ELR (cell line): ENCODE measurements around the gene LRRN1.
"Not testable (repeated sequence)": the region's sequence is repeated elsewhere in the genome, so short reads cannot be mapped to it uniquely, and the experiment has no call there.

Source experiments
- DNase-seq: peaks from one replicate; pipeline ENCODE4 v3.0.0-alpha.2; 2015; ENCODE audit warnings: low read depth

Gene LRRN1

DNA sequence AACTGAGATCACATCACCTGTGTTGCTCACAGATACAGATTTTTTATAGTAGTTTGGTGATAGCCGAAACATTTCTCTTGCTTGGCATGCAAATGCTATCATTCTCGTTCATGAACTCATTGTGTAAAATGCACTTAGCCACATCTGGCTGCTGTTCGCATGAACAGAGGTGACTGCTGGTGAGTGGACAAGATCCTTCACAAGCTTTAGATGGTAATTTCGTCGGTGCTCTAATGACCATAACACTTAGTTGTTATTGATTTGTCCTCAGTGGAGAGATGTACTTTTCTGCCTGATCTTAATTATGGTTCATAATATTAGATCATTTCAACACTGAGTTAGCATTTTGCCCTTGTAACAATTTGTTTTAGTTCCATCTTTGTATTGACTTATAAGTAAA, 13.8 kb downstream of the LRRN1 start:
- no peak for DNase-seq

- no peak for DNase-seq
Observed at GRCh38 chr3:3815206-3815605, 16.0 kb downstream of the LRRN1 start.

DNA sequence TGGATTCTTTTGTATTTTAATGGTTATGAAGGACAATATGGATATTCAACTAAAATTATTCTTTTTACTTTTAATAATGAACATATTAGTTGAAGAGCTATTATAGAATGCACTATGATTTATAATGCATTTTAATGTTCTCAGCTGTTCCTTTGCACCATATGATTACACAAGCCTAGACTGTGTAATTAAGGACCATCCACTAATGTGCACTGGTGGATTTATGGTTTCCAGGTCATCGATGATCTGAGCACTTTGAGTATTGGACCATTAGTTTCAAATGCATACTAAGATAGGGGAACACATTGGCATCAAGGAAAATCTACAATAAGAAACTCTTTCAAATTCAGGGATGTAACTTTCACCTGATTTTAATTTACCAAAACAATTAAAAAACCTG, 16.8 kb downstream of the LRRN1 start:
- DNase-seq: no peak

GRCh38 chr3:3817865-3818264, 18.6 kb downstream of the LRRN1 start:
- DNase-seq: no peak

GRCh38 chr3:3821777-3822176, 22.5 kb downstream of the LRRN1 start:
- no peak for DNase-seq

DNA sequence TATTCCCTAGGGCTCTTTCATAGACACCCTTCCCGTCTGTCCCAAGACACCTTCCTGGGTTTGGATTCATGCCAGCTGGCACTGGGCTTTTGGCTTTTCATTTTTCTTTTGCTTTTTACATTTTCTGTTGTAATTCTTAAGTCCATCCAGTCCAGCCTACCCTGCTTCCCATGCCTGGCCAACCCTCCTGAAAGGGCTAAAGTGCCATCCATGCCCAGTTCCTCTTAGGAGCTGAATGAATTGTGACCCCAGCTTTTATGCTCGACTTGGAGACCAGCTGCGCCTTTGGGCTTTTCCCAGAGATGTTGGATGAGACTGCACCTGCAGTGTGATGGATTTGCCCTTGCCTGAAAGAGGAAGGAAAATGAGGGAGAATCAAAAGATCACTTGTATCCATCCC, 25.8 kb downstream of the LRRN1 start:
- DNase-seq: no peak

GRCh38 chr3:3826521-3826920, 27.3 kb downstream of the LRRN1 start:
- DNase-seq: no peak

DNA sequence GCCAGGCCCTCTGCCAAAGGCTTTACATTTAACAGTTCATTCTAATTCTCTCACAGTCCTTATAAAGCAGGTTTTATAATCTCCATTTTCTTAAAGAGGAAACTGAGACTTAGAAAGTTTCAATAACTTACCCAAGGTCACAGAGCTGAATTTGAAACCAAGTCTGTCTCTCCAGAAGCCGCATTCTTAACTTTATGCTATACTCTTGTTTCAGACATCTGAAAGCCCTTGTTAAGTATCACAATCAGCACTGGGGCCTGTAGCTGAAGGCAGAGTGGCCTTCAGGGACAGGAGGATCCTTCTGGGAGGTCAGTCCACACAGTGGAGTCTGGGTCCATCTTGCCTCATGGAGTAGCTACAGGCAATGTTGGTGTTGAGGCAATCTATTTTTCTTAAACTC, 27.9 kb downstream of the LRRN1 start:
- DNase-seq: no peak

DNA sequence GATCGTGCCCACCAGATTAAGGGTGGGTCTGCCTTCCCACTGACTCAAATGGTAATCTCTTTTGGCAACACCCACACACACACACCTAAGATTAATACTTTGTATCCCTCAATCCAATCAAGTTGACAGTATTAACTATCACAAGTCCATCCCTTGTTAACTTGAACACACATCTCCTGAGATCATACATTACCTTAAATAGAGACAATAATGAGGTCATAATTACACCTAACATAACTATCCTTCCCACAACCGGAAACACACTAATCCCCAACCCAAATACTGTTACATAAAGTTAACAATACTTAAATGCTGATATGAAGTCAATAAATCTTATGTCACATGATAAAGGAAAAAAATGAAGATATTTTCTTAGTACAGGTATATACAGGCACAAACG, 29.2 kb downstream of the LRRN1 start:
- DNase-seq: not testable (repeated sequence)

DNA sequence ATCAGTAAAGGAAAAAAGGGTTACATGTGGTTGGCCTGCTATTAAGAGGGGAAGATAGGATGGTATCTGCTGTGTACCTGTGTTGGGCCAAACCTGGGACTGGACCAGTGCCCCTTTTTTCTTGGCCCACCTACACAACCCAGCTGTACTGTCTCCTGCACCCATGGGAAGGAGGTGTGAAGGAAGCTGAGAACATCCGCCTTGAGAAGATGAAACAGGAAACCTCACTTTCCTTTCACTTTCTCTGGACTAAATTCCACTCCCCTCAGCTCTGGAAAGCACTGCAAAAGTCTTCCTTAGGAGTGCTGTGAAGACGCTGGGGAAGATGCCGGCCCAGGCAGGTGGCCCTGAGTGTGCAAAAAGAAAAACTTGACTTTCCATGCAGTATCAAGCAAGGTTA, 37.6 kb downstream of the LRRN1 start:
- no peak for DNase-seq

DNA sequence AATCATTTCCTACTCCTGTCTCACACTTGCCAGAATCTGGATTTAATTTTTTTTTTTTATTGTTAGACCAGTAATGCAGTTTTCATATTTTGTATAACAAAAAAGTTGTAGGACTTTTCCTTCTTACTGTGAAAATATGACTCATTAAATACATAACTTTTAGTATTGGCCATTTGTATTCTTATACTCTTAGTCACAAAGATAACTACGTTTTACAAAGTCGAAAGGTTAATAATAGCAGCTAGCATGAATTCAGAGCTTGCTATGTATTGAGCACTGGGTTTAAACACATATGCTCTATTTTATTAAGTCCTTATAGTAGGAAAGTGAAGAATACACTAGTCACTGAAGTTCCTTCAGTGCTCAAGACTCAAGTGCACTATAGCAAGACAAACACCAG, 43.1 kb downstream of the LRRN1 start:
- DNase-seq: no peak

- no peak for DNase-seq
Observed at GRCh38 chr3:3847994-3848922, 49.0 kb downstream of the LRRN1 start.

- no peak for DNase-seq
Observed at GRCh38 chr3:3848923-3849275, 49.7 kb downstream of the LRRN1 start.

DNA sequence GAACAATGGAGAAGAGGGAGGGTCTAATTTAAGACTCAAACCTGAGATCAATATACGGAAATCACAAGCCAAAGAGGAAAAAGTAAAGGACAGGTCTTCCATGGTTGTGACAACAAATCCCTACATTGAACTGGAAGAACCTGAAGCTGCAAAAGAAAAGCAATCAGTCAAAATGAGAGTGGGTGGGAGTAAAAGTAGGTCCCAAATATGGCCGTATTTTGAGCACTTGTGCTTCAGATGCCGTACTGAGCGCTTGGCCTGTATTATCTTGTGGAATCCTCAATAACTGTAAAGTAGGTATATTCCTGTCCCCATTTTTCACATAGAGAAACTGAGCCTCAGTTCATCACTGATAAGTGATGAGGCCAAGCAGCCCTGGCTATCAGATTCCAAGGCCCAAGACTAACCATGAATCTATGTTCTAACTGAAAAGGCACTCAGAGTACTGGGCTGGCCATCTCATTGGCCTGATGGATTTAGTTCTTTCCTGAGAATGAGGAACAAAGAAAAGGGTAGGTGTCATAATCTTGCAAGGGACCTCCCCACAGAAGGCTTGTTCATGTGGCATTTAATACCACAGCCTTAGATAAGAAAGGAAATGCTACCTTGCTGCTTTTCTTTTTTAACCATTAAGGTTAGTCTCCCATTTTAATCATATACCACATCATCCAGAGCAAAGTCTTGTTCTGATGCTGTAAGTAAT, 52.5 kb downstream of the LRRN1 start:
- no peak for DNase-seq

- DNase-seq: no peak
Observed at GRCh38 chr3:3853544-3853943, 54.3 kb downstream of the LRRN1 start.

DNA sequence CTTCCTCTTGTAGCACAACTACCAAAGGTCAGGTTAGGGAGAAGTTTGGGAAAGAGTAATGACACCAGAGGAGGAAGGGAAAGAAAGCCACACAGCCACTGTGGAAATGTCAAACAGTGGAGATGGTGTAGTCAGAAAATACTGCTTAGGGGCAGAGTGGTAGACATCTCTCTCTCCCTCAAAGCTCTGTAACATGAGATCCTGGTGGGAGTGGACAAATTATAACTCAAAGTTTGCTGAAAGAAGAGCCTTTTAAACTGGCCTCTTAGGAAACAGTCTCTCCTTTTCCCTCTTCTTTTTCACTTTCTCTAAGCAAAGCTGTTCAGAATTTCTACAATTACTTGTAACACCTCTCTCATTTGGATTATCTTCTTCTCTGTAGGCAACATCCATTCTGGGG, 55.8 kb downstream of the LRRN1 start:
- DNase-seq: no peak

DNA sequence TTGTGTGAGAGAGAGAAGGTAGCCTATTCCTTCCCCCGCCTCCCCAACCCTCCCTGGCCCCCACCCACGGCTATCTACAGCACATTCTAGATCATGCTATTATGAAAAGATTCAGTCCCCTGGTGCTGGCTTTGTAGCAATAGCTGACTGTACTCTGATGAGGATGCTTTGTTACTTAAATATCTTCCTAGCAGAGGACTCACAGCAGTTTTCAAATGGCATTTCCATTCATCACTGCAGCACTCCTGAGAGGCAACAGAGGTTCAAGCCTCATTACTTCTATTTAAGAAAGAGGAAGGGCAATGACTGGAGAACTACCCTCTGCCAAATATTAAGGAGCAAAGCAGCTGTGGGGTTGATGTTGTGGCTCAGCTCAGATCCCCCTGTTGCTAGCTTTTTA, 61.0 kb downstream of the LRRN1 start:
- DNase-seq: no peak

DNA sequence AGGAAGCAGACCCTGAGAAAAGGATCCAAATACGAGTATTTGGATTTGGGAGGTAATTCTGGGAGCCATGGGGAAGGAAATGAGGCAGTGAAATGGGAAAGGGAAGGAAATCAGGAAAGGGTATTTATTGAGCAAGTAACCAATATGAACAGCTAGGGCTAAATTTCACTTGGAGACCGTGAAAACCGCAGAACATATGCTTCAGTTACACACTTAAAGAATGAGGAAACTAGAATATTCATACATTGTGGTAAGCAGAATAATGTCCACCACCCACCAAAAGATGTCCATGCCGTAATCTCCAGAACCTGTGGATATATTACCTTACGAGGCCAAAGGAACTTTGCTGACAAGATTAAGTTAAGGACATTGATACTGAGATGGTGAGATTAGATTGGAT, 63.3 kb downstream of the LRRN1 start:
- no peak for DNase-seq

DNA sequence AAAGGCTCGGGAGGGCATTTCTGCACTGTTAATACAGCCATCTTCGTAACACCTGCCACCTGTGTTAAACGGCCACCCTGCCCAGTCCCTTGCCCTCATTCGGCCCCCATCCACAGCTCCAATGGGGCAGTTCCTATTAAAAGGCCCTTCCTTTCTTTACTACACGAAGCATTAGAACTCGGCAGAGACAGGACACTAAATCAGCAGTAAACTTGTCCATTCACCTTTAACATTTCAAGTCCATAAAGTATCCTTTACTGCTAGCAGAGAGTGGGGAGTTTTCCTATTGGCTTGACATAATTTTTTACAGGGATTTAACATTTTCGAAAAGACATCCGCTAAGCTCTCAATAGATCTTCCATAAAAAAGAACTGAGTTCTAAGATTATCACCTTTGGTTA, 76.3 kb downstream of the LRRN1 start:
- DNase-seq: no peak

- no peak for DNase-seq
Observed at GRCh38 chr3:3881050-3881449, 81.8 kb downstream of the LRRN1 start.

DNA sequence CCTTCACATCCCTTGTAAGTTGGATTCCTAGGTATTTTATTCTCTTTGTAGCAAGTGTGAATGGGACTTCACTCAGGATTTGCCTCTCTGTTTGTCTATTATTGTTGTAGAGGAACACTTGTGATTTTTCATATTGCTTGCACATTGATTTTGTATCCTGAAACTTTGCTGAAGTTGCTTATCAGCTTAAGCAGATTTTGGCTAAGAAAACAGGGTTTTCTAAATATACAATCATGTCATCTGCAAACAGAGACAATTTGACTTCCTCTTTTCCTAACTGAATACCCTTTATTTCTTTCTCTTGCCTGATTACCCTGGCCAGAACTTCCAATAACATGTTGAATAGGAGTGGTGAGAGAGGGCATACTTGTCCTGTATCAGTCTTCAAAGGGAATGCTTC, 88.1 kb downstream of the LRRN1 start:
- not testable (repeated sequence) for DNase-seq

- no peak for DNase-seq
Observed at GRCh38 chr3:3893590-3893989, 94.4 kb downstream of the LRRN1 start.
